ENCODE data around the gene EGLN3. TPM values are rescaled to one million over a fixed set of nuclear protein-coding genes. Genes with fewer than 3 reads are reported as not detected.

Gene EGLN3
- total RNA-seq, 3 donors from 2014 or later (not counting 1 experiment from before 2014, with no cell fraction given): 0.52 to 1.1 (median 0.57) TPM

GRCh38 chr14:33911046-33911445 lies 39.8 kb downstream of the EGLN3 start:
- intact Hi-C loops (cut with micrococcal nuclease): no loop called here
- no peaks in the 10 kb centered on the region for H3K27me3 Mint-ChIP-seq (ENCODE audit: low read depth in 2 of 2)

GRCh38 chr14:33910435-33910834 lies 40.4 kb downstream of the EGLN3 start:
- no peaks in the 10 kb centered on the region for H3K9me3 ChIP-seq (ENCODE audit: control insufficient read depth, insufficient read depth, low read length)
- TF ChIP-seq CTCF (IDR thresholded peaks at IDR 0.05): no peak
- peaks cover 0 to 2% of the 10 kb centered on the region in 2 donors for H3K9me3 Mint-ChIP-seq
- peaks cover 0 to 3% of the 10 kb centered on the region in 2 donors for H3K27me3 Mint-ChIP-seq (ENCODE audit: low read depth in 2 of 2)
- no peaks in the 10 kb centered on the region for H3K27me3 ChIP-seq (ENCODE audit: control insufficient read depth, insufficient read depth, low read length)
- 97% methylated on average over 8 of the region's 8 CpGs for WGBS (ENCODE audit: insufficient coverage)
- H3K4me3 Mint-ChIP-seq: no peak overlapping the region
- DNase-seq (no peak), ATAC-seq (no peak)
- no peak overlapping the region for H3K4me3 ChIP-seq (ENCODE audit: low read length)
- no peaks in the 10 kb centered on the region for H3K4me1 Mint-ChIP-seq
- H3K4me1 ChIP-seq (ENCODE audit: control insufficient read depth, insufficient read depth, low read length): no peaks in the 10 kb centered on the region
- no peaks in the 10 kb centered on the region for H3K36me3 Mint-ChIP-seq
- intact Hi-C loops (cut with micrococcal nuclease): no loop called here
- H3K36me3 ChIP-seq (ENCODE audit: control insufficient read depth, insufficient read depth, low read length): no peaks in the 10 kb centered on the region
- H3K27ac Mint-ChIP-seq: no peak overlapping the region
- no peak overlapping the region for H3K27ac ChIP-seq (ENCODE audit: low read length)

More at GRCh38 chr14:33911046-33911445, 39.8 kb downstream of the EGLN3 start:
- no peaks in the 10 kb centered on the region for H3K4me1 Mint-ChIP-seq
- no peaks in the 10 kb centered on the region for H3K9me3 Mint-ChIP-seq
- Histone ChIP-seq H3K27ac (ENCODE audit: low read length) (no peak overlapping the region), H3K27me3 (ENCODE audit: control insufficient read depth, insufficient read depth, low read length) (no peaks in the 10 kb centered on the region), H3K4me3 (ENCODE audit: low read length) (no peak overlapping the region), H3K36me3 (ENCODE audit: control insufficient read depth, insufficient read depth, low read length) (no peaks in the 10 kb centered on the region), H3K9me3 (ENCODE audit: control insufficient read depth, insufficient read depth, low read length) (no peaks in the 10 kb centered on the region), H3K4me1 (ENCODE audit: control insufficient read depth, insufficient read depth, low read length) (no peaks in the 10 kb centered on the region)
- TF ChIP-seq CTCF (IDR thresholded peaks at IDR 0.05): no peak
- H3K4me3 Mint-ChIP-seq: no peak overlapping the region
- no peak overlapping the region for H3K27ac Mint-ChIP-seq
- no peaks in the 10 kb centered on the region for H3K36me3 Mint-ChIP-seq
- 94% methylated on average over 5 of the region's 6 CpGs for WGBS (ENCODE audit: insufficient coverage)
- ATAC-seq: no peak
- DNase-seq: no peak

GRCh38 chr14:33909380-33910084 lies 41.3 kb downstream of the EGLN3 start:
- Mint-ChIP-seq H3K9me3 (peaks cover 0 to 3% of the 10 kb centered on the region in 2 donors), H3K4me1 (no peaks in the 10 kb centered on the region), H3K36me3 (no peaks in the 10 kb centered on the region), H3K27me3 (ENCODE audit: low read depth in 2 of 2) (peaks cover 0 to 6% of the 10 kb centered on the region in 2 donors), H3K4me3 (no peak overlapping the region), H3K27ac (no peak overlapping the region)
- no peak overlapping the region for H3K4me3 ChIP-seq (ENCODE audit: low read length)
- no peak for TF ChIP-seq CTCF (IDR thresholded peaks at IDR 0.05)
- H3K36me3 ChIP-seq (ENCODE audit: control insufficient read depth, insufficient read depth, low read length): no peaks in the 10 kb centered on the region
- H3K27ac ChIP-seq (ENCODE audit: low read length): no peak overlapping the region
- H3K9me3 ChIP-seq (ENCODE audit: control insufficient read depth, insufficient read depth, low read length): no peaks in the 10 kb centered on the region
- whole genome bisulfite sequencing (ENCODE audit: insufficient coverage): 86% methylated on average over 6 of the region's 6 CpGs
- no peak for DNase-seq
- no peaks in the 10 kb centered on the region for H3K4me1 ChIP-seq (ENCODE audit: control insufficient read depth, insufficient read depth, low read length)
- H3K27me3 ChIP-seq (ENCODE audit: control insufficient read depth, insufficient read depth, low read length): no peaks in the 10 kb centered on the region
- no peak for ATAC-seq
- intact Hi-C loops (cut with micrococcal nuclease): no loop called here

Data from natural killer cell (primary cell).